Hematopoietic multipotent progenitor cell treated with erythropoietin and hydrocortisone succinate and interleukin-3 and kit ligand, for 4 days (in vitro differentiated cells): ENCODE data around the gene PPM1F.

ENCODE experiments used
- DNase-seq: peaks from one replicate; pipeline ENCODE4 v3.0.0-alpha.2; 2015

The PPM1F gene

DNA sequence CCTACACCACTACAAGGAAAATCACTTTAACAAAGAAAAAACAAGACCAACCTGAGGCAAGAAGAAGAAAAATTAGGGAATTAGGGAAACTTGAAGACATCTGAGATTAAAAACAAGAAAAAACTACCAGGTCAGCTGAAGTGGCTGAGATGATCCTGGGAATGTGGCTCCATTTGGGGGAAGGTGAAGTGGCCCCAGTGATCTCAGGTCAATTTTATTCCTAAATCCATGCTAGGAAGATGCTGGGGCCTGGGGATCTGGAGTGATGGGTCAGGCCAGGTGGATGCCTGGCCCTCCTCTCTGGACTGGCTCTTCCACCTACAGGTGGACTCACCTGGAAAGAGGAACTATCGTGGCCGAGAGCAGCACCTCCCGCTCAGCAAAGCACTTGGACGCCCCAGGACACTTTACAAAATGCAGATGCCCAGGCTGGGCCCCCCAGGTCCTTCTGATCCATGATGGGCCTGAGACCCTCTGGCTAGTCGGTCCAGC is 23.3 kb upstream of the PPM1F start:
- no peak for DNase-seq

DNA sequence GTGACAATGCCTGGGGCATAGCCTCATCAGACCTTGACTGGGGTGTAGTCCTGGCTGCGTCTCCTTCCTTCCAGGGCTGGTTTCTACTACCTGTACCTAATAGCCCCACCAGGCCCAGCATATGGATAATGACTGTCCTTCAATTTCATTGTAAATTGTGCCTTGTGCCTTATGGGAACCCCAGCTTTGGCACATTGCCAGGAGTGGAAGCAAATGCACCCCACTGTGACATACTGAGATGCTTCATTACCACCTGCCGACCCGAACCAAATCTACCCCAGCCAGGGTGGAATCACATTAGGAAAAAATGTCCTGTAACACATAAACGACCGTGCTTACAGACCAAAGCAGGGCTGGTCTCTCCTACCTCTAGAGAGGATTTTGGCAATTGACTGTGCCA is 22.6 kb upstream of the PPM1F start:
- no peak for DNase-seq

- DNase-seq: no peak
Measured at GRCh38 chr22:21974058-21974649, 21.5 kb upstream of the PPM1F start.

DNA sequence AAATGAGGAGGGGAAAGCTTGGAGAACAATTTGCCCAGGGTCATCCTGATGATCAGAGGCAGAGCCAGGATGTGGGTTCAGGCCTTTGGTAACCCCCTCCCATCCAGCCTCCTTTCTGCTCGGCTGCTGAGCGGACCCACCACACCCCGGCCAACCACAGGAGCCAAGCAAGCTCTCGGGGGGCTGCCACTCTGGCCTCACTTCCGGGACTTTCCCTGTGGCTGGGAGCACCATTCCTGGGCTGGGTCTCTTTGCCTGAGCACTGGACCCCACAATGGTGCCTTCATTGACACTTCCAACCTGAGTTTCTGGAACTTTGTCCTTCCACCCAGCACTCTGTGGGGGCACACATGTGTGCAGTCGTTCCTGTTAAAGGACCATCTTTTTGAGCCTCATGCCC is 20.2 kb upstream of the PPM1F start:
- no peak for DNase-seq

- peak; percentile 75 for DNase-seq
Measured at GRCh38 chr22:21972293-21972779, 19.7 kb upstream of the PPM1F start.

GRCh38 chr22:21971858-21972275 is 19.2 kb upstream of the PPM1F start:
- DNase-seq: no peak

DNA sequence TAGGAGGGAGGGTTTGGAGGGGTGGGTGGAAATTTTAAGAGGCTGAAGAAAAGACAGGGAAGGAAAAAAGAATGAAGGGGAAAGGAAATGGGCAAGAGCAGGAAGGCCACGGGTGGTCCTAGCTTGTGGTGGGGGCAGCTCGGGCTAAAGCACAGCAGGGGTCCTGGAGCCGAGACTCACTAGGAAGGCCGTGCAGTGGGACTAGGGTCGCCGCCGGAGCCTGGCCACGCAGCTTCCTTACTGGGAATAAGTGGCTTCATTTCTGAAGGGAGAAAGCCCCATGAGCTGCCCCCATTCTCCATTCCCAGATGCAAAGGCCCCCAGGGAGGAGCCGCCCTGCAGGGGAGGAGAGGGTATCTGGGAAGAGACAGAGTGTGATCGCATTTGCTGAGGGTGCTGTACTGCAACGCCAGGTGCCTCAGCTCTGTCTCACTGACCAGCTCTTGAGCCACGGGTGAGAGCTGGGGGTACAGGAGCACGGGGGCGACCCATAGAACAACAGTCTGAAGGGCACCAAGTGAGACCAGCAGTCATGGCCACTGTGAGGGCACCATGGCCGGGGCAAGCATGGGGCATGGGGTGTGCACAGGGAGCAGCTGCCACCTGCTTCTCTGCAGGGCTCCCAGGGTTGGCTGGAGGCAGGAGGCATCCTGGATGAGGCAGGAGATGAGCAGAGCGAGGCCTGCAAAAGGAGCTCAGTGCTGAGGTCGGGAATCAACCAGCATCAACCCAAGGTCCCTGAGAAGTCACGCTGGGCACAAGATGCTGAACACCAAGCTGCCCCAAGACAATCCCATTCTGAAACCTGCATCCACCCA is 18.4 kb upstream of the PPM1F start:
- no peak for DNase-seq

- no peak for DNase-seq
Measured at GRCh38 chr22:21970037-21970799, 17.6 kb upstream of the PPM1F start.

- DNase-seq: no peak
Measured at GRCh38 chr22:21968452-21969129, 15.9 kb upstream of the PPM1F start.

DNA sequence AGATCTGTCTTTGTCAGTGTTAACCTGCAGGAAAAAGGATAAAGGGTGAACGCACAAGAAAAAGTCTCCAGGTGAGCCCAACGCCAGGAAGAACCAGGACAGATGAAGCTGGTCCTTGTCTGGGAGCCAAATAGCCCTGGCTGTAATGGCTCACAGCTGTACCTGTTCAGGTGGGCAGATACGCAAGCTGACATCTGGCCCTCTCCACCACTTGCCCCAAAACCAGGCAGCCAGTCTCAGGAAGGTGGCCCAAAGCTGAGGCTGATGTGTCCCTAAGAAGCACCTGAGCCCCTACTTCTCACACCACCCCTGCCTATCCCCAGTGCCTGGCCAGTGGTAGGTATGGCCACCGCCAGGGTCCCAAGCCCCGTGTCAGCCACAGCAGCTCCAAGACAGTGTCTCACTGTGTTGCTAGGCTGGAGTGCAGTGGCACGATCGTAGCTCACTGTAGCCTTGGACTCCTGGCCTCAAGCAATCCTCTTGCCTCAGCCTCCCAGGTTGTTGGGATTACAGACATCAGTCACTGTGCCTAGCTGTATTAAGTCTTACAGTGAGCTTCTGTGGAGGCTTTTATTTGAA is 15.1 kb upstream of the PPM1F start:
- DNase-seq: no peak

DNA sequence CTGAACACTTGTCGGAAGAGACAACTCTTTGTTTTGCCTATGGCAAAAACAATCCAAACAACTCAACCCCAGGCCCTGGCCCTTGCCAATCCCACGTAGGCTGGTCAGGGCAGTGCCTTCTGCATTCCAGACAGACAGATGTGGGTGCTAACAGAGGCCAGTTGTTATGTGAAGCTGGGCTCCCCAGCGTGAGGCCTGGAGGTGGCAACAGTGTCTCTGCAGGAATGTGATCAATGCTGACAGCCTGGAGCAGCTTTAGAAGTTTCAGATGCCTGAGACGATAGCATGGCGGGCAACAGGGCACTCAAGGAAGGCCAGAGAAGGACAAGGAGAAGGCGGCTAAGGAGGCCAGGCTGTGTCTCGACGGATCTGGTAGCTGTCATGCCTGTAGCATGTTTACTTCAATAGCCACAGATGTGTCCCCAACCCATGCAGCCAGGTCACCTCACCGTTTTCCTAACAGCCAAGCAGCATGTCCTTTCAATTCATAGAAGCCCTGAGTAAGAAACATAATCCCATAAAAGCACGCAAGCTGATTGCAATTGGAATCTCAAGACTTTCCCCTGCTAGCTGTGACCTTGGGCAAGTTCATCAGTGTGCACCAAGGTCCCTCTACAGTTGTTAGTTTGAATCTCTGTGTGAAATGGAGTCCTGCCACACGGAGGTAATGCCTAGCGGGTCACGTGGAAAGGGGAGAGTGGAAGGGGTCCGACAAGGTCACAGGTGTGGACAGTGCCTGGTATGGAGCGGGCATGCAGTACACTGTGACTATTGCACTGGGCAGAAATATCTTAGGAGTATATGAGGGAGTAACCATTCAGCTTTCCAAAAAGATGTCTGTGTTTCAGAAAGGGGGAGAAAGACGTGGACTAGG is 14.2 kb upstream of the PPM1F start:
- no peak for DNase-seq

DNA sequence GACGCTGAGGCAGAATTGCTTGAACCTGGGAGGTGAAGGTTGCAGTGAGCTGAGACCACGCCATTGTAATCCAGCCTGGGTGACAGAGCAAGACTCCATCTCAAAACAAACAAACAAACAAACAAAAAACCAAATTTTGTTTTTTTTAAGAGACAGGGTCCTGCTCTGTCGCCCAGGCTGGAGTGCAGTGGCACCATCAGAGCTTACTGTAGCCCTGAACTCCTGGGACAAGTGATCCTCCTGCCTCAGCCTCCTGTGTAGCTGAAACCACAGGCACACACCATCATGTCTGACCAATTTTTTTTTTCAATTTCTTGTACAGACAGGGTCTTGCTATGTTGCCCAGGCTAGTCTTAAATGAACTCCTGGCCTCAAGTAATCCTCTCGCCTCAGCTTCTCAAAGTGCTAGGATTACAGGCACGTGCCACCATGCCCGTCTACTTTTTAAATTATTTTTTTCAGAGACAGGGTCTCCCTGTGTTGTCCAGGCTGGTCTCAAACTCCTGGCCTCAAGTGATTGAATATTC is 13.2 kb upstream of the PPM1F start:
- DNase-seq: no peak

DNA sequence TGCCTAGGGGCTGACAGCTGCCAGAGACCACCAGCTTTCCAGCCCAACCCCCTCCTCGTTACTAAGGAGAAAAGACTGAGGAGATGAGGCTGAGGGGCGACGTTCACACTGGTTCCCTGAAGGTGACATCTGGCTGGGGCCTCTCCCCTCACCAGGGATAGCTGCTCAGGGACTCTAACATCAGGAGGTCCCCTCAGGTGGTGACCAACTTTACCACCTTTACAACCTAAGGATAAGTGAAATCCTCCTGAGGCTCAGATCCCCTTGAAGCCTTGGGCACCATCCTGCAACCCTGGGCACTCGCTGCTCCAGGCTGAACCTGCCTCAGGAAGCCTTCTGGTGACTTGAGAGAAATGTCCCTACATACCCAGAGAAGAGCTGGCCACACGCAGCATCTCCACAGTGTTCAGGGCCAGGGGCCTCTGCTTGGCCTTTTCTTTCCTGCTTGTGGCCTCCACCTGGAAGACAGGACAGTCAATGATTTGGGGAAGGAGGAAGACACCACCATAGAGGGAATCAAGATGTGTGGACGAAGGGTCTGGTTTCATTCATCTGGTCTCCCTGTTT is 12.4 kb upstream of the PPM1F start:
- no peak for DNase-seq

GRCh38 chr22:21964234-21964633 is 11.6 kb upstream of the PPM1F start:
- no peak for DNase-seq

- DNase-seq: no peak
Measured at GRCh38 chr22:21963790-21964211, 11.2 kb upstream of the PPM1F start.

- DNase-seq: no peak
Measured at GRCh38 chr22:21963286-21963685, 10.6 kb upstream of the PPM1F start.

DNA sequence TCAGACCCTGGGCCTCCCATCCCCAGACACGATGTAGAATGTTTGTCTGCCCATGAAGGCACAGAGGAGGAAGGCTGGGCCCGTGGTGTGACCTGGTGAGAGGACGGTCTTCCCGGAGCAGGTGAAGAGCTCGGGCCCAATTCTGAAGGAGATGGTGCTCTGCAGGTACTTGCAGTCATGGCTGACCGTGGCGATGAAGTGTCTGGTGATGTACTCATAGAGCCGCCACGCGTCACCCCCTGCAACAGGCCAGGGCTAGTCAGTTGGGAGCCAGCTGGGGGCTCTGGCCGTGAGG is 10.0 kb upstream of the PPM1F start:
- no peak for DNase-seq

DNA sequence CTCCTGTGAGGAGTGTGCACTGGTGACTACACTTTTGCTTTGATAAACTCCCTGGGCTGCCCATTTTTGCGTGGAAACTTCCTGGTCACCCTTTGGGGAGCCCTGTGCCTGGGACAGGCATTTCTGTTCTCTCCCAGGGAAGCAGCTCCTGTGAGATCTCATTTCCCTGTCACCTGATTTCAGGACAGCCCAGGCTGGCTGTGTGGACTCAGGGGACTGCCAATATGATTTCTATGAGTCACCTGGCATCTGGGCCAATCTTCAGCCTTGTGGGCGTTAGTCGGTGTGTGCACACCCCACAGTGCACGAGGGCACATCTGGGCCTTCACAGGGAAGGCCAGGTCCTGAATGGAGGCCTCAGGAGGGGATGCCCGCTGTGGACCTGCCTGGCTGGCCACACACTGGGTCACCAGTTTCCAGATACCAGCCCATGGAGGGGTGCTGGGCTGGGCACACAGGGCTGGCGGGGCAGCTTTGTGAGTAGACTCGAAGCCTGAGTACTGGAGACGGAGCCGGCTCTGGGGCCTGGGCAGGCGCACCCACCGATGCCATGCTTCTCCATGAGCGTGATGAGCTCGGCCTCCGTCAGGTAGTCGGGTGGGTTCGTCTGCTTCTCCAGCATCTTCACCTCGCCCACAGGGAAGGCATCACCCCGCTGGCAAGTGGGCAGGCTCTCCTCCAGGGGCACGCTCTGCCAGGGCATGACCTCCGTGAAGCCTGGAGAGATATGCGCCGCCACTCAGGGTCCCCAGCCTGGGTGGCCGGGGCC is 9.4 kb upstream of the PPM1F start:
- DNase-seq: no peak

DNA sequence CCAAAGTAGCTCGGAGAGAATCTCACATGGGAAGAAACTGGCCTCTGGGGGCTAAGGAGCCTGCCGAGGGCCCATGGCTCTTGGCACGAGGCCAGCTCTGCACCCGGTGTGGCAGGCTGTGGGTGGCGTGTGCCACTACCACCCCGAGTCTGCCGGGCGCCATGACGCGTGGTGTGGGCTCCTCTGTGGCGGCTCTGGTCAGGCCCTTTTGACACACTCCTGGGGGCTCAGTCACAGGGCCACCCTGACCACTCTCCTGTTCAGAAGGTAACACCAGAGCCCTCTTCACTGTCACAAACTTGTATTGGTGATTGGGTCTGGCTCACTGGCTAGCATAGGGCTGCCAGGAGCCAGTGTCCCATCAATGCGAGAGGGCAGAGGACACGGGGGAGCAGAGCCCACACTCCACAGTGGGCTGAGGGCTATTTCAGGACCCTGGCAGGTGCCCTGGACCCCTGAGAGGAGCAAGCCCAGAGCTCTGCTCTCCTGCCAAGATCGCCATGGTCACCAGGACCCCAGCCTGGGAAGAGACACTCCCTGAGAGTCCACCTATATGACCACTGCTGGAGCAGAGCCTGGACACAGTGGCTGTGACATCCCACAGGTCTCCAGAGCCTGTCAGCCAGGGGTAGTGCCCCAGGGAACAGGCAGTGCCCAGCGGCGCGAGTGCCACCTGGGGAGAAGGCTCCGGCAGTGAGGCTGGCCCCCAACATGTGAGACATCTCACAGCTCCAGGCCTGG is 8.6 kb upstream of the PPM1F start:
- no peak for DNase-seq
